HCT116 (cell line): ENCODE data around the gene SPACA5. TPM values are rescaled to one million over a fixed set of nuclear protein-coding genes. Genes with fewer than 3 reads are reported as not detected.

Source experiments
- ATAC-seq: fragments of 200-7000 bp; cut with Tn5 transposase; 2 replicates; pipeline ENCODE4 v1.9.1; 2020; ENCODE audit warnings: mild to moderate bottlenecking, moderate library complexity
- BruUV-seq: library from RNA; stranded (reverse); fragments of 400-500 nt; replicated peaks from 2 replicates; lab custom pipeline; 2021; lab: Mats Ljungman, UMichigan
- CTCF ChIA-PET: fragments of 300-600 bp; sonication (Branson Sonifier 250); formaldehyde crosslinking; loops from one replicate; lab custom pipeline; 2021; ENCODE audit warnings: antibody characterized with exemption; lab: Charles Lee
- POLR2A ChIA-PET: fragments of 300-600, 350-600 bp; sonication (Branson Sonifier 250); formaldehyde crosslinking; loops from one replicate; lab custom pipeline; 2021; ENCODE audit warnings: antibody characterized with exemption; lab: Charles Lee
- RAD21 ChIA-PET, 2 experiments: fragments of 300-600 bp; sonication (Branson Sonifier 250); formaldehyde crosslinking; loops; one replicate each; lab custom pipeline; 2023; ENCODE audit warnings: low total read pairs in 2 of 2; ENCODE audit not compliant: uncharacterized antibody in 2 of 2, unreplicated experiment in 2 of 2, low non-redundant PET in 1 of 2; lab: Charles Lee
- DNase-seq: peaks from one replicate; pipeline ENCODE4 v3.0.0-alpha.2; 2010; ENCODE audit warnings: low read depth, low spot score
- H2AFZ ChIP-seq: fragments of 200-600 bp; shearing (Covaris generic), sonication (generic); 2 replicates; pipeline ENCODE4 v1.6.1; 2017; ENCODE audit warnings: low read depth, mixed run types, mixed read lengths, antibody characterized with exemption, low read length; ENCODE audit not compliant: poor library complexity, severe bottlenecking
- H3K27ac ChIP-seq: 2 replicates; pipeline ENCODE4 v1.5.1; 2012; ENCODE audit warnings: low read depth, low read length
- H3K27me3 ChIP-seq: fragments of 200-600 bp; sonication (generic); 2 replicates; pipeline ENCODE4 v1.6.1; 2016; ENCODE audit warnings: mixed run types, low read length, mixed read lengths; ENCODE audit not compliant: insufficient read depth
- H3K36me3 ChIP-seq, 2 experiments: fragments of 200-500 bp in 1 of 2; fragments of 200-600 bp in 1 of 2; sonication (Bioruptor generic) in 1 of 2; sonication (generic) in 1 of 2; 2 replicates each; pipeline versions ENCODE4 v1.5.1 to v1.6.1; 2014 to 2016; ENCODE audit warnings: low read length in 2 of 2, inconsistent platforms in 1 of 2, mixed read lengths in 1 of 2, mixed run types in 1 of 2; ENCODE audit not compliant: insufficient read depth in 2 of 2, control insufficient read depth in 1 of 2
- H3K4me1 ChIP-seq, 2 experiments: fragments of 200-600 bp in 1 of 2; sonication (generic) in 1 of 2; 2 replicates each; pipeline versions ENCODE4 v1.5.1 to v1.6.1; 2012 to 2017; ENCODE audit warnings: low read length in 2 of 2, inconsistent platforms in 1 of 2, mild to moderate bottlenecking in 1 of 2, mixed read lengths in 1 of 2, mixed run types in 1 of 2, moderate library complexity in 1 of 2; ENCODE audit not compliant: insufficient read depth in 2 of 2, control insufficient read depth in 1 of 2
- H3K4me2 ChIP-seq: fragments of 200-600 bp; sonication (generic); 2 replicates; pipeline ENCODE4 v1.6.1; 2017; ENCODE audit warnings: mixed run types, low read length, mixed read lengths
- H3K4me3 ChIP-seq, 2 experiments: fragments of 200-600 bp in 1 of 2; sonication (generic) in 1 of 2; replicated peaks in 1 of 2; 2 replicates each; pipeline ENCODE4 v1.5.1; 2011 to 2016; ENCODE audit warnings: low read length in 2 of 2, control low read depth in 1 of 2, low read depth in 1 of 2, mild to moderate bottlenecking in 1 of 2, mixed read lengths in 1 of 2, mixed run types in 1 of 2
- H3K79me2 ChIP-seq: fragments of 200-600 bp; sonication (generic); 2 replicates; pipeline ENCODE4 v1.6.1; 2017; ENCODE audit warnings: mild to moderate bottlenecking, mixed run types, low read length, moderate library complexity, mixed read lengths; ENCODE audit not compliant: insufficient read depth
- H3K9ac ChIP-seq: fragments of 200-600 bp; sonication (generic); 2 replicates; pipeline ENCODE4 v1.6.1; 2016; ENCODE audit warnings: low read length, mixed read lengths
- H3K9me2 ChIP-seq: fragments of 200-600 bp; sonication (generic), shearing (Covaris generic); 2 replicates; pipeline ENCODE4 v1.6.1; 2017; ENCODE audit warnings: mixed run types, mild to moderate bottlenecking, moderate library complexity; ENCODE audit not compliant: insufficient read depth
- H3K9me3 ChIP-seq, 2 experiments: fragments of 200-500 bp in 1 of 2; fragments of 200-600 bp in 1 of 2; sonication (Bioruptor generic) in 1 of 2; sonication (generic) in 1 of 2; 2 replicates each; pipeline ENCODE4 v1.6.1; 2014 to 2017; ENCODE audit warnings: low read length in 2 of 2, mixed read lengths in 2 of 2, inconsistent platforms in 1 of 2, low read depth in 1 of 2, mild to moderate bottlenecking in 1 of 2, mixed run types in 1 of 2, moderate library complexity in 1 of 2; ENCODE audit not compliant: control insufficient read depth in 1 of 2, insufficient read depth in 1 of 2
- H4K20me1 ChIP-seq: fragments of 200-600 bp; sonication (generic), shearing (Covaris generic); 2 replicates; pipeline ENCODE4 v1.6.1; 2017; ENCODE audit warnings: mixed run types, mild to moderate bottlenecking, moderate library complexity; ENCODE audit not compliant: insufficient read depth
- ATF3 ChIP-seq: IDR thresholded peaks from 2 replicates; pipeline ENCODE4 v1.6.1; 2012
- CEBPB ChIP-seq: IDR thresholded peaks from 2 replicates; pipeline ENCODE4 v1.6.1; 2012; ENCODE audit warnings: low read depth
- EGR1 ChIP-seq: IDR thresholded peaks from 2 replicates; pipeline ENCODE4 v1.6.1; 2012; ENCODE audit warnings: low read depth
- MAX ChIP-seq: IDR thresholded peaks from 2 replicates; pipeline ENCODE4 v1.6.1; 2012
- SP1 ChIP-seq: IDR thresholded peaks from 2 replicates; pipeline ENCODE4 v1.6.1; 2012; ENCODE audit warnings: low read depth
- TCF7L2 ChIP-seq: IDR thresholded peaks from 2 replicates; pipeline ENCODE4 v1.7.0; 2011; ENCODE audit warnings: borderline replicate concordance, inconsistent platforms; ENCODE audit not compliant: insufficient read depth, insufficient read length; ENCODE audit errors: extremely low read depth
- ZBTB33 ChIP-seq: IDR thresholded peaks from 2 replicates; pipeline ENCODE4 v1.6.1; 2011; ENCODE audit warnings: mild to moderate bottlenecking, low read length, moderate library complexity; ENCODE audit not compliant: insufficient replicate concordance; ENCODE audit errors: extremely low read depth
- ZNF274 ChIP-seq: fragments of 200-500 bp; sonication (Bioruptor generic); IDR thresholded peaks from 2 replicates; pipeline ENCODE4 v1.6.1; 2014; ENCODE audit warnings: mild to moderate bottlenecking, low read depth, low read length, inconsistent platforms
- intact Hi-C: fragments of 100-400 bp; cut with micrococcal nuclease; formaldehyde crosslinking; loops from 2 replicates; pipeline ENCODE4 v1.10.0; 2022
- total RNA-seq: library from RNA; stranded (reverse); gene quantifications from one replicate; pipeline ENCODE4 v1.2.1, GENCODE V29; 2021; ENCODE audit not compliant: unreplicated experiment

Gene SPACA5
- total RNA-seq, 1 experiment from 2014 or later = not detected

GRCh38 chrX:47976254-47977151, 30.3 kb upstream of the SPACA5 start:
- H2AFZ ChIP-seq = no peak overlapping the region
- ATAC-seq = no peak
- ChIA-PET POLR2A (no interaction called here), RAD21 (no interaction called here), CTCF (no interaction called here)
- H3K4me3 ChIP-seq = no peak overlapping the region
- H3K9me3 ChIP-seq = peaks cover 0 to 7% of the 10 kb centered on the region in 2 experiments; a peak in 1 of 4 replicates
- no peak overlapping the region for H3K4me2 ChIP-seq
- H3K27me3 ChIP-seq = no peaks in the 10 kb centered on the region
- DNase-seq = no peak
- H4K20me1 ChIP-seq = no peaks in the 10 kb centered on the region
- TF ChIP-seq ATF3 (no peak), CEBPB (no peak), ZNF274 (peak; percentile 78), SP1 (no peak), EGR1 (no peak), ZBTB33 (no peak), TCF7L2 (no peak), MAX (no peak)
- H3K79me2 ChIP-seq = no peaks in the 10 kb centered on the region
- H3K9me2 ChIP-seq = no peaks in the 10 kb centered on the region
- no peak overlapping the region for H3K9ac ChIP-seq
- H3K27ac ChIP-seq = no peak overlapping the region
- no TSS peak for BruUV-seq
- intact Hi-C loops = no loop called here
- peaks cover 0 to 7% of the 10 kb centered on the region in 2 experiments; a peak in 2 of 4 replicates for H3K36me3 ChIP-seq
- H3K4me1 ChIP-seq = no peaks in the 10 kb centered on the region
